PFSK-1 (cell line): ENCODE measurements around the gene ILDR2.

Source experiments
- FOXP2 ChIP-seq: optimal IDR thresholded peaks from 2 replicates; pipeline ENCODE3; 2011; ENCODE audit warnings: borderline replicate concordance, control low read depth, inconsistent platforms; ENCODE audit not compliant: insufficient read depth; ENCODE audit errors: extremely low read length, extremely low read depth
- POLR2AphosphoS5 ChIP-seq: IDR thresholded peaks from 2 replicates; pipeline ENCODE4 v1.6.1; 2012; ENCODE audit warnings: low read depth, mild to moderate bottlenecking, control low read depth, low read length, moderate library complexity
- SIN3A ChIP-seq: IDR thresholded peaks from 2 replicates; pipeline ENCODE4 v1.6.1; 2012; ENCODE audit warnings: mild to moderate bottlenecking, low read length, moderate library complexity, borderline replicate concordance; ENCODE audit not compliant: insufficient read depth
- TAF1 ChIP-seq: IDR thresholded peaks from 2 replicates; pipeline ENCODE4 v1.6.1; 2012; ENCODE audit warnings: low read length, control low read depth, borderline replicate concordance; ENCODE audit not compliant: insufficient read depth
- TF ChIP-seq, protein P1 (sequence below), 2 experiments: IDR thresholded peaks; 2 replicates each; pipeline versions ENCODE4 v1.6.1 to v1.8.0; 2011 to 2012; ENCODE audit warnings: low read depth in 2 of 2, low read length in 2 of 2, control low read depth in 1 of 2, inconsistent platforms in 1 of 2, mild to moderate bottlenecking in 1 of 2, moderate library complexity in 1 of 2; ENCODE audit not compliant: insufficient read depth in 1 of 2

The ILDR2 gene

DNA sequence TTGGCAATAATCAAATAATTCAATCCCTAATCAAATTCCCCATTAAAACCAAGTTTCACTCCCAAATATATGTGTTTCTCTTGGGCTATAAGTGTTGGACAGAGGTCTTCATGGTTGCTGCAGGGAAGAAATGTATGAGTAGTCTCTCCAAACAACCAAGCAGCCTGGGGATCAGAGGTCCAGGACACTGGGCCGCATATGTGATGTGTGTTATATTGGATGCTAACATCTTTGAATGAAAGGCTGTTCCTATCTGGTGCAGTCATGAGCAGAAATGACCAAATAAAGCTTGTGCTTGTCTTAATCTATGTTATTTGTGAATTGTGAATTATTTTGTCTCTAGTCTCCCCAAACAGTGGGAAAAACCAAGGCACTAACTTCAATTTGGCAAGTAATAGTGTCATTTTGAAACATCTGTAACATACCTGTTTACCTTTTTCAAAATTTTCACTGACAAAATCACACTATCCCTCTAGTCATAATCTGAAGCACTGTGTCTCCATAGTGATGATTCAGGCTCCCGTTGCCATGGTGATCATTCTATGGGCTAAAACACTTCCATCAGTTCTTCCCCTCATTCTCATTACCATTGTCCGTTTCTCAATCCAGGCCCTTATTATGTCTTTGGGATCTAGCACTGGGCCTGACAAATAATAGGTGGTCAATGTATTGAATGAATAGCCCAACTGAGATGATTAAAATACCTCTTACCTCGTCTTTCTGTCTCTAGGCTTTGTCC, 86.8 kb downstream of the ILDR2 start:
- TF ChIP-seq, protein P1, sequence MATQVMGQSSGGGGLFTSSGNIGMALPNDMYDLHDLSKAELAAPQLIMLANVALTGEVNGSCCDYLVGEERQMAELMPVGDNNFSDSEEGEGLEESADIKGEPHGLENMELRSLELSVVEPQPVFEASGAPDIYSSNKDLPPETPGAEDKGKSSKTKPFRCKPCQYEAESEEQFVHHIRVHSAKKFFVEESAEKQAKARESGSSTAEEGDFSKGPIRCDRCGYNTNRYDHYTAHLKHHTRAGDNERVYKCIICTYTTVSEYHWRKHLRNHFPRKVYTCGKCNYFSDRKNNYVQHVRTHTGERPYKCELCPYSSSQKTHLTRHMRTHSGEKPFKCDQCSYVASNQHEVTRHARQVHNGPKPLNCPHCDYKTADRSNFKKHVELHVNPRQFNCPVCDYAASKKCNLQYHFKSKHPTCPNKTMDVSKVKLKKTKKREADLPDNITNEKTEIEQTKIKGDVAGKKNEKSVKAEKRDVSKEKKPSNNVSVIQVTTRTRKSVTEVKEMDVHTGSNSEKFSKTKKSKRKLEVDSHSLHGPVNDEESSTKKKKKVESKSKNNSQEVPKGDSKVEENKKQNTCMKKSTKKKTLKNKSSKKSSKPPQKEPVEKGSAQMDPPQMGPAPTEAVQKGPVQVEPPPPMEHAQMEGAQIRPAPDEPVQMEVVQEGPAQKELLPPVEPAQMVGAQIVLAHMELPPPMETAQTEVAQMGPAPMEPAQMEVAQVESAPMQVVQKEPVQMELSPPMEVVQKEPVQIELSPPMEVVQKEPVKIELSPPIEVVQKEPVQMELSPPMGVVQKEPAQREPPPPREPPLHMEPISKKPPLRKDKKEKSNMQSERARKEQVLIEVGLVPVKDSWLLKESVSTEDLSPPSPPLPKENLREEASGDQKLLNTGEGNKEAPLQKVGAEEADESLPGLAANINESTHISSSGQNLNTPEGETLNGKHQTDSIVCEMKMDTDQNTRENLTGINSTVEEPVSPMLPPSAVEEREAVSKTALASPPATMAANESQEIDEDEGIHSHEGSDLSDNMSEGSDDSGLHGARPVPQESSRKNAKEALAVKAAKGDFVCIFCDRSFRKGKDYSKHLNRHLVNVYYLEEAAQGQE (IDR thresholded peaks at IDR 0.05; ENCODE audit: insufficient read depth in 1 of 2, low read depth in 2 of 2, low read length in 2 of 2), result no peak
- TF ChIP-seq SIN3A, result no peak
- TF ChIP-seq POLR2AphosphoS5, result no peak
- TF ChIP-seq FOXP2, result no peak
- TF ChIP-seq TAF1, result no peak

DNA sequence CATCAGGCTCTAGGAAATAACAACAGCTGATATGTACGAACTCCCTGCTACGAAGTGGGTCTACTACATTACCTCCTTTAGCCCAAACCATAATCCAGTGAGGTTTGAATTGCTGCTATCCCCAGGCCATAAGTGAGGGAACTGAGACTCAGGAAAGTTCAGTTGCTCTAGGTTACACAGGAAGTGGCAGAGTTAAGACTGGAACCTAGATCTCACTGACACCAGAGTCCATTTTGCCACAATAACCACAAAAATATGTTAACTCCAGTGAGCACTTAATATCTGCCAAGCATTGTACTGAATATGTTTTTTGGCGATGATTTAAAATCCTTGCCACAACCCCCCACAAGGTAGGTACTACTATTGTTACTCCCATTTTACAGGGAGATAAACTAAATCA, 90.4 kb downstream of the ILDR2 start:
- no peak for TF ChIP-seq FOXP2
- no peak for TF ChIP-seq TAF1
- TF ChIP-seq POLR2AphosphoS5, result no peak
- TF ChIP-seq SIN3A, result no peak

DNA sequence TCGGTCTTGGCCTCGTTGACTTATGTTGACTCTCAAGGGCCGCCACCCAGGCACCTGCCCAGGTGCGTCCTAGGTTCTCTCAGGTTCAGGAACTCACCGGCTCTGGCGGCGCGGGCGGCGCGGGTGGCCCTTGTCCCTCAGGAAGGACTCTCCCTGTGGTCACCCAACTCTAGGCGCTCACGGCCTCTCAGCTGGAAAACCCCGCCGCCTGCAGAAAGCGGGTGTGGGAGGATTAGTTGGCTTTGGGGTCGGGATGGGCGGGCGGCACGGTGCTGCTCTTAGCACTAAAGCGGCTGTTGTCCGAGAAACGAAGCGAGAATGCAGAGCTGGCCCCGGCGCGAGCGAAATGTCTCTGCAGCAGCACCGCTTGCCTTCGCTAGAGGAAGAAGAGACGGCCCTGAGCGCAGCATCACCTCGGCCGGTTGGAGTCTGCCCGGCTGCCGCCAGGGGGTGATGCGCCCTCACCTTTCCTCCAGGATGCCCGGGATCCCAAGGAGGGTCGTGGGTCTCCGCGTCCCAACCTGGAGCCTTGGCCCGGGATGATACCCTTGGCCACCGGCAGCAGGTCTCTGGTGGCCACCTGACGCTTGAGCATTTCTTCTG, 91.2 kb downstream of the ILDR2 start:
- no peak for TF ChIP-seq TAF1
- TF ChIP-seq POLR2AphosphoS5, result no peak
- no peak for TF ChIP-seq SIN3A
- TF ChIP-seq, protein P1 (IDR thresholded peaks at IDR 0.05; ENCODE audit: insufficient read depth in 1 of 2, low read depth in 2 of 2, low read length in 2 of 2), result no peak
- no peak for TF ChIP-seq FOXP2

DNA sequence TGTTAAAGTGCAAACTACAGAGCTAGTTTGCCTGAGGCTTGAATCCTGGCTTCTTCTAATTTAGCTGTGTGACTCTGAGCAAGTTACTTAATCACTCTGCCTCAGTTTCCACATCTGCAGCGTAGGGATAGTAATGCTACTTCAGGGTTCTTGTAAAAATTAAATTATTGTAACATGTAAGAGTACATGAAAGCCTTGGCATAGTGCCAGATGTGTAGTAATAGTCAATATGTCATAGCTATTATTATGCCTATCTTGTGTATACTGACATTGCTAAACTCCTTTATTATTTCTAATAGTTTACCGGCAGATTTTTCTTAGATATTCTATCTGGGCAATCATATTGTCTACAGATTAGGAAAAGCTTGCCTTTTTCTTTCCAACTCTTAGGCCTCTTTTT, 92.4 kb downstream of the ILDR2 start:
- TF ChIP-seq SIN3A, result no peak
- no peak for TF ChIP-seq TAF1
- no peak for TF ChIP-seq FOXP2
- TF ChIP-seq POLR2AphosphoS5, result no peak
- TF ChIP-seq, protein P1 (IDR thresholded peaks at IDR 0.05; ENCODE audit: insufficient read depth in 1 of 2, low read depth in 2 of 2, low read length in 2 of 2), result no peak

DNA sequence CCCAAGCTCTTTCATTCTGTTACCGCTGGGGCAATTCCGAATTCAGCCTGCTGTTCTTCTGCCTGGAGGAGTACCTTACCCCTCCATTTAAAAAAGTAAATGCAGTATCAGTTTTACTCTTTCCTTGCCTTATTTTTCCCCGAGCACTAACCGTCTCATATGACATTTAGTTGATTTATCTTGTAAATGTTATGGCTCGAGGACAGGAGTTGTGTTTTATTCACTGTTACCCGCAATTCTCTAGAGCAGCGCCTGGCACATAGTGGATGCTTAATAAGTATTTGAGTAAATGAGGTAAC, 98.9 kb downstream of the ILDR2 start:
- TF ChIP-seq, protein P1 (IDR thresholded peaks at IDR 0.05; ENCODE audit: insufficient read depth in 1 of 2, low read depth in 2 of 2, low read length in 2 of 2), result no peak
- TF ChIP-seq FOXP2 (no peak), POLR2AphosphoS5 (no peak), TAF1 (no peak), SIN3A (no peak)
